Uterus (tissue), 2 donors: ENCODE data around the gene IFIT1B.

Experiments used
- CTCF ChIP-seq, 4 experiments: fragments of 200-600 bp in 2 of 4; fragments of 450-650 bp in 2 of 4; sonication (generic) in 2 of 4; IDR thresholded peaks; one replicate each; pipeline ENCODE4 v1.5.1; 2016 to 2019; ENCODE audit warnings: antibody characterized with exemption in 4 of 4, mild to moderate bottlenecking in 2 of 4, moderate library complexity in 1 of 4
- POLR2A ChIP-seq, 2 donors: fragments of 450-650 bp; IDR thresholded peaks; one replicate each; pipeline ENCODE4 v1.6.1; 2016; ENCODE audit warnings: antibody characterized with exemption in 2 of 2, mild to moderate bottlenecking in 1 of 2, moderate library complexity in 1 of 2

DNA sequence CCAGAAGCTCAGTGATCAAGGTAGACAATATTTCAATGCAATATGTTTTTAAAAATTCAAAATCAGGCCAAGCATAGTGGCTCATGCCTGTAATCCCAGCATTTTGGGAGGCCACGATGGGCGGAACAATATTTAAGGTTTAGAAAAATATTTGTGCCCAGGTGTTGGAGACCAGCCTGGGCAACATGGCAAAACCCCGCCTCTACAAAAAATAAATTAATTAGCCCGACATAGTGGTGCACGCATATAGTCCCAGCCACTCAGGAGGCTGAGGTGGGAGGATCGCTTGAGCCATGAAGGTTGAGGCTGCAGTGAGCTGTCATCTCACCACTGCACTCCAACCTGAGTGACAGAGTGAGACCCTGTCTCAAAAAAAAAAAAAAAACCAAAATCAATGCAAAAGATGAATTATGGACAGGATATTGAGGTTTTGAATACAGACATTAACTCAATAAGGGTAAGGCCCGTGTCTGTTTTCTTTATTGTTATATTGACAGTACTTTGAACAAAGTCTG lies 35.6 kb downstream of the IFIT1B start:
- no peak for TF ChIP-seq CTCF (IDR thresholded peaks at IDR 0.05)
- no peak for TF ChIP-seq POLR2A (IDR thresholded peaks at IDR 0.05)
